Measurements from ENCODE around the gene FBXW11. TPM values are rescaled to one million over a fixed set of nuclear protein-coding genes. Genes with fewer than 3 reads are reported as not detected.

Gene FBXW11
- total RNA-seq (2021; ENCODE audit: unreplicated experiment): 52.0 TPM
- polyA plus RNA-seq (2012): 25.7 and 25.8 TPM in 2 replicates
- percentile 88 among the genes with signal in this experiment for Bru-seq, nascent RNA
- percentile 83 among the genes with signal in this experiment for BruChase-seq, experiment 1, labeled RNA remaining after a 6-hour chase
- percentile 82 among the genes with signal in this experiment for BruChase-seq, experiment 2, labeled RNA remaining after a 2-hour chase
- long read RNA-seq, full-length matches to known transcripts: 22 of 48 reads
- long read RNA-seq, partial matches to known transcripts: 6 of 48 reads
- long read RNA-seq, other reads (novel, unspliced or antisense): 20 of 48 reads

DNA sequence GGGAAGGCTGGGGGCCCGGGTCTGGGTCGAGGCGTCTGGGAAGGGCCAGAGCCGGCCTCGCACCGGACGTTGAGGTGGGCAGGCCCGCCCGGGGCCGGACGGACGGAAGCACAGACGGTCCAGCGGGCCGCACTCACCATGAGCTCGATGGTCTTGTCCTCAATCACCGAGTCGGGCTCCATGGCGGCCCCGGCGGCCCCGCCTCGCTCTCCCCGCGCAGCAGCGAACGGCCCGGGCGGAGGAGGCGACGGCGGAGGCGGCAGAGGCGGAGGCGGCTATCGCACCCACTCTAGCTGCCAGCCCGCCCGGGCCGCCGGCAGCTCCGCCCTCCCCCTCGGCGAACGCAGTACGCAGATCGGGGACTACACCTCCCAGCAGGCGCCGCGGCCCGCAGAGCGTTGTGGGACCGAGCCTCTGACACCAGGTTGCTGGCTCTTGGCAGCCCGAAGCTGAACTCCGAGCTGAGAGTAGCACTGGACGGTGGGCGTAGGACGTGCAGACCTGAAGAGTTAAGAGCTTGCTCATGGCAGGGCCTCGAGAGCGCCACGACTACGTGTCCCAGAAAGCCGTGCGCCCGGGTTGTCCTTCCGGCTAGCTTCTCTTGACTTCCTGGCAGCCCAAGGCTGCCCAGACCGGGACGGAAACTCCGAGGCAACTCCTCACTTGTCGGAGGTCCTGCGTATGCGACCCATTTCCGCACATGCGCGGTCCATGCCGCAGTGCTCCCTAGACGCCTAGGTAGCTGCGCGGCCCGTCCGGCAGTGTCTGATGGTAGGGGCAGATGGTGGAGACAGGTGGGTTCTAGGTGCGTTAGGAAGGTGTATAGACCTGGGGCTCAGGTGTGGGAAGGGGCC, at the start of gene FBXW11:
Gene FBXW11, minus strand, starts transcription at position 318 of the 854 bp plus-strand sequence. Its CDS starts 136 bp downstream, at position 182.
- Histone ChIP-seq H4K20me1 (ENCODE audit: insufficient read depth) (peaks cover 15% of the 10 kb centered on the region; the same call in 1 of the 2 replicates), H3K36me3 (ENCODE audit: control insufficient read depth in 1 of 2, insufficient read depth in 2 of 2, low read length in 2 of 2) (no peaks in the 10 kb centered on the region), H3K4me2 (ENCODE audit: low read length) (peak within 1 kb of the TSS; percentile 89), H3K4me3 (replicated peaks in 1 of 2; ENCODE audit: low read depth in 1 of 2, low read length in 2 of 2) (peak within 1 kb of the TSS; percentile 78 to 99), H3K27ac (ENCODE audit: low read depth, low read length) (peak within 1 kb of the TSS; percentile 97), H3K9me2 (ENCODE audit: insufficient read depth) (no peaks in the 10 kb centered on the region), H3K4me1 (ENCODE audit: control insufficient read depth in 1 of 2, insufficient read depth in 2 of 2, low read length in 2 of 2) (peaks cover 9 to 36% of the 10 kb centered on the region in 2 experiments; a peak in 3 of 4 replicates), H3K9ac (ENCODE audit: low read length) (peak within 1 kb of the TSS; percentile 94), H3K79me2 (ENCODE audit: insufficient read depth, low read length) (peaks cover 58% of the 10 kb centered on the region), H3K27me3 (ENCODE audit: insufficient read depth, low read length) (no peaks in the 10 kb centered on the region), H2AFZ (ENCODE audit: low read depth, low read length, poor library complexity, severe bottlenecking) (peak within 1 kb of the TSS; percentile 76), H3K9me3 (ENCODE audit: control insufficient read depth in 1 of 2, insufficient read depth in 1 of 2, low read depth in 1 of 2, low read length in 2 of 2) (no peaks in the 10 kb centered on the region)
- intact Hi-C loops (cut with micrococcal nuclease): loop anchor here (10.0 kb wide), 1 partner anchor 288 kb away; no protein-coding TSS in a partner anchor
- RAD21 ChIA-PET (ENCODE audit: low non-redundant PET in 1 of 2, low total read pairs in 2 of 2, uncharacterized antibody in 2 of 2, unreplicated experiment in 2 of 2): interaction anchor here in 1 of 2 experiments (0.7 to 0.8 kb wide), 2 partner anchors 14 to 94 kb away, joined by 3 read pairs; no protein-coding TSS in a partner anchor
- POLR2A ChIA-PET: interaction anchor here (0.6 to 1.6 kb wide), 10 partner anchors 9 to 425 kb away, joined by 3 to 6 read pairs (median 3); partner anchors contain the start of gene STK10
- DNase-seq (ENCODE audit: low read depth, low spot score) (peak; percentile 95), ATAC-seq (peak; percentile 90)
- no TSS peak for BruUV-seq (replicated peaks)
- CTCF ChIA-PET: interaction anchor here (0.7 to 3.8 kb wide), 9 partner anchors 9 to 691 kb away, joined by 3 to 24 read pairs (median 3); partner anchors contain the start of gene STK10
- peak; percentile 77 for TF ChIP-seq YY1 (IDR thresholded peaks at IDR 0.05; ENCODE audit: extremely low read depth, insufficient replicate concordance, low read depth, low read length)
- TF ChIP-seq CBX3 (IDR thresholded peaks at IDR 0.05; ENCODE audit: low read depth): no peak
- no peak for TF ChIP-seq SRF (IDR thresholded peaks at IDR 0.05; ENCODE audit: low read depth)
- TF ChIP-seq RAD21 (IDR thresholded peaks at IDR 0.05; ENCODE audit: low read depth): no peak
- TF ChIP-seq, protein P1, sequence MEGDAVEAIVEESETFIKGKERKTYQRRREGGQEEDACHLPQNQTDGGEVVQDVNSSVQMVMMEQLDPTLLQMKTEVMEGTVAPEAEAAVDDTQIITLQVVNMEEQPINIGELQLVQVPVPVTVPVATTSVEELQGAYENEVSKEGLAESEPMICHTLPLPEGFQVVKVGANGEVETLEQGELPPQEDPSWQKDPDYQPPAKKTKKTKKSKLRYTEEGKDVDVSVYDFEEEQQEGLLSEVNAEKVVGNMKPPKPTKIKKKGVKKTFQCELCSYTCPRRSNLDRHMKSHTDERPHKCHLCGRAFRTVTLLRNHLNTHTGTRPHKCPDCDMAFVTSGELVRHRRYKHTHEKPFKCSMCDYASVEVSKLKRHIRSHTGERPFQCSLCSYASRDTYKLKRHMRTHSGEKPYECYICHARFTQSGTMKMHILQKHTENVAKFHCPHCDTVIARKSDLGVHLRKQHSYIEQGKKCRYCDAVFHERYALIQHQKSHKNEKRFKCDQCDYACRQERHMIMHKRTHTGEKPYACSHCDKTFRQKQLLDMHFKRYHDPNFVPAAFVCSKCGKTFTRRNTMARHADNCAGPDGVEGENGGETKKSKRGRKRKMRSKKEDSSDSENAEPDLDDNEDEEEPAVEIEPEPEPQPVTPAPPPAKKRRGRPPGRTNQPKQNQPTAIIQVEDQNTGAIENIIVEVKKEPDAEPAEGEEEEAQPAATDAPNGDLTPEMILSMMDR (IDR thresholded peaks at IDR 0.05 in 2 of 3, conservative IDR thresholded peaks at IDR 0.05 in 1 of 3; ENCODE audit: borderline replicate concordance in 1 of 3, insufficient read depth in 1 of 3, low read depth in 2 of 3, low read length in 2 of 3): no peak
- TF ChIP-seq, protein P2, sequence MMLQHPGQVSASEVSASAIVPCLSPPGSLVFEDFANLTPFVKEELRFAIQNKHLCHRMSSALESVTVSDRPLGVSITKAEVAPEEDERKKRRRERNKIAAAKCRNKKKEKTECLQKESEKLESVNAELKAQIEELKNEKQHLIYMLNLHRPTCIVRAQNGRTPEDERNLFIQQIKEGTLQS (IDR thresholded peaks at IDR 0.05): no peak
- peak; percentile 98 for TF ChIP-seq ZFX (IDR thresholded peaks at IDR 0.05)
- TF ChIP-seq, protein P3, sequence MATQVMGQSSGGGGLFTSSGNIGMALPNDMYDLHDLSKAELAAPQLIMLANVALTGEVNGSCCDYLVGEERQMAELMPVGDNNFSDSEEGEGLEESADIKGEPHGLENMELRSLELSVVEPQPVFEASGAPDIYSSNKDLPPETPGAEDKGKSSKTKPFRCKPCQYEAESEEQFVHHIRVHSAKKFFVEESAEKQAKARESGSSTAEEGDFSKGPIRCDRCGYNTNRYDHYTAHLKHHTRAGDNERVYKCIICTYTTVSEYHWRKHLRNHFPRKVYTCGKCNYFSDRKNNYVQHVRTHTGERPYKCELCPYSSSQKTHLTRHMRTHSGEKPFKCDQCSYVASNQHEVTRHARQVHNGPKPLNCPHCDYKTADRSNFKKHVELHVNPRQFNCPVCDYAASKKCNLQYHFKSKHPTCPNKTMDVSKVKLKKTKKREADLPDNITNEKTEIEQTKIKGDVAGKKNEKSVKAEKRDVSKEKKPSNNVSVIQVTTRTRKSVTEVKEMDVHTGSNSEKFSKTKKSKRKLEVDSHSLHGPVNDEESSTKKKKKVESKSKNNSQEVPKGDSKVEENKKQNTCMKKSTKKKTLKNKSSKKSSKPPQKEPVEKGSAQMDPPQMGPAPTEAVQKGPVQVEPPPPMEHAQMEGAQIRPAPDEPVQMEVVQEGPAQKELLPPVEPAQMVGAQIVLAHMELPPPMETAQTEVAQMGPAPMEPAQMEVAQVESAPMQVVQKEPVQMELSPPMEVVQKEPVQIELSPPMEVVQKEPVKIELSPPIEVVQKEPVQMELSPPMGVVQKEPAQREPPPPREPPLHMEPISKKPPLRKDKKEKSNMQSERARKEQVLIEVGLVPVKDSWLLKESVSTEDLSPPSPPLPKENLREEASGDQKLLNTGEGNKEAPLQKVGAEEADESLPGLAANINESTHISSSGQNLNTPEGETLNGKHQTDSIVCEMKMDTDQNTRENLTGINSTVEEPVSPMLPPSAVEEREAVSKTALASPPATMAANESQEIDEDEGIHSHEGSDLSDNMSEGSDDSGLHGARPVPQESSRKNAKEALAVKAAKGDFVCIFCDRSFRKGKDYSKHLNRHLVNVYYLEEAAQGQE (IDR thresholded peaks at IDR 0.05; ENCODE audit: low read depth): no peak
- peak; percentile 97 for TF ChIP-seq POLR2AphosphoS5 (IDR thresholded peaks at IDR 0.05; ENCODE audit: low read depth, low read length)
- TF ChIP-seq, protein P4, sequence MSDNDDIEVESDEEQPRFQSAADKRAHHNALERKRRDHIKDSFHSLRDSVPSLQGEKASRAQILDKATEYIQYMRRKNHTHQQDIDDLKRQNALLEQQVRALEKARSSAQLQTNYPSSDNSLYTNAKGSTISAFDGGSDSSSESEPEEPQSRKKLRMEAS (IDR thresholded peaks at IDR 0.05): no peak
- TF ChIP-seq SP1 (IDR thresholded peaks at IDR 0.05; ENCODE audit: low read depth): no peak
- no peak for TF ChIP-seq TCF7L2 (IDR thresholded peaks at IDR 0.05; ENCODE audit: borderline replicate concordance, extremely low read depth, insufficient read depth, insufficient read length)
- TF ChIP-seq ZNF274 (IDR thresholded peaks at IDR 0.05; ENCODE audit: low read depth, low read length): no peak
- TF ChIP-seq EGR1 (IDR thresholded peaks at IDR 0.05; ENCODE audit: low read depth): no peak
- peak; percentile 96 for TF ChIP-seq POLR2A (IDR thresholded peaks at IDR 0.05; ENCODE audit: borderline replicate concordance, extremely low read depth, insufficient read depth, insufficient read length)
- no peak for TF ChIP-seq CEBPB (IDR thresholded peaks at IDR 0.05; ENCODE audit: low read depth)
- TF ChIP-seq EZH2 (IDR thresholded peaks at IDR 0.05): no peak
- no peak for TF ChIP-seq SIN3A (IDR thresholded peaks at IDR 0.05; ENCODE audit: low read depth)
- TF ChIP-seq FOSL1 (IDR thresholded peaks at IDR 0.05; ENCODE audit: low read depth): no peak
- no peak for TF ChIP-seq EZH2phosphoT487 (IDR thresholded peaks at IDR 0.05; ENCODE audit: borderline replicate concordance)
